ENCODE results near the gene SLC25A29. TPM values are rescaled to one million over a fixed set of nuclear protein-coding genes. Genes with fewer than 3 reads are reported as not detected.

The SLC25A29 gene
- polyA plus RNA-seq, 4 donors = 8.3 to 32.7 (median 14.8) TPM

GRCh38 chr14:100279133-100279532 lies 27.1 kb downstream of the SLC25A29 start:
- no peaks in the 10 kb centered on the region for H3K9me3 ChIP-seq (ENCODE audit: control insufficient read depth in 2 of 2, insufficient read depth in 1 of 2, low read depth in 1 of 2, low read length in 1 of 2)
- DNase-seq = no peak
- H3K4me1 ChIP-seq (ENCODE audit: control insufficient read depth in 3 of 3, insufficient read depth in 2 of 3, low read depth in 1 of 3, low read length in 2 of 3) = peaks cover 0 to 2% (median 2%) of the 10 kb centered on the region in 3 donors
- H3K36me3 ChIP-seq (ENCODE audit: control insufficient read depth in 3 of 3, insufficient read depth in 2 of 3, low read depth in 1 of 3, low read length in 3 of 3) = peaks cover 0 to 47% (median 3%) of the 10 kb centered on the region in 3 donors
- no peak overlapping the region for H3K27ac ChIP-seq (ENCODE audit: low read depth in 1 of 3, low read length in 2 of 3)
- 71 to 82% (median 79%) methylated on average over 2 of the region's 2 CpGs for WGBS, 3 donors
- H3K27me3 ChIP-seq (ENCODE audit: control insufficient read depth in 3 of 3, insufficient read depth in 3 of 3, low read length in 3 of 3) = no peaks in the 10 kb centered on the region
- FAIRE-seq = no peak
- H3K4me3 ChIP-seq (ENCODE audit: low read depth in 1 of 3, low read length in 3 of 3) = no peak overlapping the region

GRCh38 chr14:100278702-100279101 lies 27.5 kb downstream of the SLC25A29 start:
- no peaks in the 10 kb centered on the region for H3K9me3 ChIP-seq (ENCODE audit: control insufficient read depth in 2 of 2, insufficient read depth in 1 of 2, low read depth in 1 of 2, low read length in 1 of 2)
- no peak for DNase-seq
- peaks cover 0 to 2% (median 0%) of the 10 kb centered on the region in 3 donors for H3K4me1 ChIP-seq (ENCODE audit: control insufficient read depth in 3 of 3, insufficient read depth in 2 of 3, low read depth in 1 of 3, low read length in 2 of 3)
- no peaks in the 10 kb centered on the region for H3K27me3 ChIP-seq (ENCODE audit: control insufficient read depth in 3 of 3, insufficient read depth in 3 of 3, low read length in 3 of 3)
- H3K4me3 ChIP-seq (ENCODE audit: low read depth in 1 of 3, low read length in 3 of 3) = no peak overlapping the region
- 66 to 73% (median 73%) methylated on average over 8 of the region's 8 CpGs for WGBS, 3 donors
- peaks cover 0 to 47% (median 3%) of the 10 kb centered on the region in 3 donors for H3K36me3 ChIP-seq (ENCODE audit: control insufficient read depth in 3 of 3, insufficient read depth in 2 of 3, low read depth in 1 of 3, low read length in 3 of 3)
- FAIRE-seq = no peak
- no peak overlapping the region for H3K27ac ChIP-seq (ENCODE audit: low read depth in 1 of 3, low read length in 2 of 3)

GRCh38 chr14:100275214-100275613 lies 31.0 kb downstream of the SLC25A29 start:
- FAIRE-seq (no peak), DNase-seq (no peak)
- Histone ChIP-seq H3K27ac (ENCODE audit: low read depth in 1 of 3, low read length in 2 of 3) (no peak overlapping the region), H3K4me3 (ENCODE audit: low read depth in 1 of 3, low read length in 3 of 3) (no peak overlapping the region), H3K27me3 (ENCODE audit: control insufficient read depth in 3 of 3, insufficient read depth in 3 of 3, low read length in 3 of 3) (no peaks in the 10 kb centered on the region), H3K4me1 (ENCODE audit: control insufficient read depth in 3 of 3, insufficient read depth in 2 of 3, low read depth in 1 of 3, low read length in 2 of 3) (peaks cover 0 to 2% (median 0%) of the 10 kb centered on the region in 3 donors), H3K9me3 (ENCODE audit: control insufficient read depth in 2 of 2, insufficient read depth in 1 of 2, low read depth in 1 of 2, low read length in 1 of 2) (no peaks in the 10 kb centered on the region), H3K36me3 (ENCODE audit: control insufficient read depth in 3 of 3, insufficient read depth in 2 of 3, low read depth in 1 of 3, low read length in 3 of 3) (peaks cover 0 to 27% (median 3%) of the 10 kb centered on the region in 3 donors)
- WGBS, 3 donors = 56 to 73% (median 65%) methylated on average over 7 of the region's 7 CpGs

- H3K27me3 ChIP-seq (ENCODE audit: control insufficient read depth in 3 of 3, insufficient read depth in 3 of 3, low read length in 3 of 3) = no peaks in the 10 kb centered on the region
- DNase-seq (no peak), FAIRE-seq (no peak)
- H3K9me3 ChIP-seq (ENCODE audit: control insufficient read depth in 2 of 2, insufficient read depth in 1 of 2, low read depth in 1 of 2, low read length in 1 of 2) = no peaks in the 10 kb centered on the region
- WGBS, 3 donors = 94 to 95% (median 94%) methylated on average over 4 of the region's 4 CpGs
- peaks cover 0 to 22% (median 3%) of the 10 kb centered on the region in 3 donors for H3K36me3 ChIP-seq (ENCODE audit: control insufficient read depth in 3 of 3, insufficient read depth in 2 of 3, low read depth in 1 of 3, low read length in 3 of 3)
- H3K27ac ChIP-seq (ENCODE audit: low read depth in 1 of 3, low read length in 2 of 3) = no peak overlapping the region
- H3K4me1 ChIP-seq (ENCODE audit: control insufficient read depth in 3 of 3, insufficient read depth in 2 of 3, low read depth in 1 of 3, low read length in 2 of 3) = peaks cover 0 to 2% (median 1%) of the 10 kb centered on the region in 3 donors
- H3K4me3 ChIP-seq (ENCODE audit: low read depth in 1 of 3, low read length in 3 of 3) = no peak overlapping the region
These were observed 32.0 kb downstream of the SLC25A29 start for GRCh38 chr14:100274250-100274649.

GRCh38 chr14:100271247-100271939 lies 34.9 kb downstream of the SLC25A29 start:
- peaks cover 0 to 10% (median 7%) of the 10 kb centered on the region in 3 donors for H3K4me1 ChIP-seq (ENCODE audit: control insufficient read depth in 3 of 3, insufficient read depth in 2 of 3, low read depth in 1 of 3, low read length in 2 of 3)
- H3K9me3 ChIP-seq (ENCODE audit: control insufficient read depth in 2 of 2, insufficient read depth in 1 of 2, low read depth in 1 of 2, low read length in 1 of 2) = no peaks in the 10 kb centered on the region
- 22 to 69% (median 36%) methylated on average over 10 of the region's 10 CpGs for WGBS, 3 donors
- DNase-seq = peak; percentile 77 to 86
- H3K27me3 ChIP-seq (ENCODE audit: control insufficient read depth in 3 of 3, insufficient read depth in 3 of 3, low read length in 3 of 3) = no peaks in the 10 kb centered on the region
- H3K36me3 ChIP-seq (ENCODE audit: control insufficient read depth in 3 of 3, insufficient read depth in 2 of 3, low read depth in 1 of 3, low read length in 3 of 3) = peaks cover 0 to 15% (median 0%) of the 10 kb centered on the region in 3 donors
- no peak overlapping the region for H3K27ac ChIP-seq (ENCODE audit: low read depth in 1 of 3, low read length in 2 of 3)
- no peak overlapping the region for H3K4me3 ChIP-seq (ENCODE audit: low read depth in 1 of 3, low read length in 3 of 3)
- FAIRE-seq = peak; percentile 73

GRCh38 chr14:100268591-100269207 lies 37.5 kb downstream of the SLC25A29 start:
- Histone ChIP-seq H3K36me3 (ENCODE audit: control insufficient read depth in 3 of 3, insufficient read depth in 2 of 3, low read depth in 1 of 3, low read length in 3 of 3) (peaks cover 3 to 34% (median 5%) of the 10 kb centered on the region in 3 donors), H3K9me3 (ENCODE audit: control insufficient read depth in 2 of 2, insufficient read depth in 1 of 2, low read depth in 1 of 2, low read length in 1 of 2) (no peaks in the 10 kb centered on the region), H3K27me3 (ENCODE audit: control insufficient read depth in 3 of 3, insufficient read depth in 3 of 3, low read length in 3 of 3) (no peaks in the 10 kb centered on the region), H3K4me1 (ENCODE audit: control insufficient read depth in 3 of 3, insufficient read depth in 2 of 3, low read depth in 1 of 3, low read length in 2 of 3) (peaks cover 0 to 10% (median 7%) of the 10 kb centered on the region in 3 donors), H3K27ac (ENCODE audit: low read depth in 1 of 3, low read length in 2 of 3) (no peak overlapping the region), H3K4me3 (ENCODE audit: low read depth in 1 of 3, low read length in 3 of 3) (no peak overlapping the region)
- FAIRE-seq = no peak
- WGBS, 3 donors = 18 to 49% (median 40%) methylated on average over 7 of the region's 7 CpGs
- peak in 1 of 2 donors; percentile 73 for DNase-seq

GRCh38 chr14:100267990-100268389 lies 38.3 kb downstream of the SLC25A29 start:
- Histone ChIP-seq H3K9me3 (ENCODE audit: control insufficient read depth in 2 of 2, insufficient read depth in 1 of 2, low read depth in 1 of 2, low read length in 1 of 2) (no peaks in the 10 kb centered on the region), H3K4me1 (ENCODE audit: control insufficient read depth in 3 of 3, insufficient read depth in 2 of 3, low read depth in 1 of 3, low read length in 2 of 3) (peaks cover 0 to 10% (median 7%) of the 10 kb centered on the region in 3 donors), H3K4me3 (ENCODE audit: low read depth in 1 of 3, low read length in 3 of 3) (no peak overlapping the region), H3K27me3 (ENCODE audit: control insufficient read depth in 3 of 3, insufficient read depth in 3 of 3, low read length in 3 of 3) (no peaks in the 10 kb centered on the region), H3K27ac (ENCODE audit: low read depth in 1 of 3, low read length in 2 of 3) (no peak overlapping the region), H3K36me3 (ENCODE audit: control insufficient read depth in 3 of 3, insufficient read depth in 2 of 3, low read depth in 1 of 3, low read length in 3 of 3) (peaks cover 8 to 36% (median 10%) of the 10 kb centered on the region in 3 donors)
- 83 to 89% (median 85%) methylated on average over 7 of the region's 7 CpGs for WGBS, 3 donors
- peak in 1 of 2 donors; percentile 23 for DNase-seq
- FAIRE-seq = no peak

GRCh38 chr14:100263141-100263540 lies 43.1 kb downstream of the SLC25A29 start:
- Histone ChIP-seq H3K27ac (ENCODE audit: low read depth in 1 of 3, low read length in 2 of 3) (no peak overlapping the region), H3K9me3 (ENCODE audit: control insufficient read depth in 2 of 2, insufficient read depth in 1 of 2, low read depth in 1 of 2, low read length in 1 of 2) (no peaks in the 10 kb centered on the region), H3K36me3 (ENCODE audit: control insufficient read depth in 3 of 3, insufficient read depth in 2 of 3, low read depth in 1 of 3, low read length in 3 of 3) (peaks cover 8 to 43% (median 11%) of the 10 kb centered on the region in 3 donors), H3K4me1 (ENCODE audit: control insufficient read depth in 3 of 3, insufficient read depth in 2 of 3, low read depth in 1 of 3, low read length in 2 of 3) (peaks cover 0 to 10% (median 0%) of the 10 kb centered on the region in 3 donors), H3K4me3 (ENCODE audit: low read depth in 1 of 3, low read length in 3 of 3) (no peak overlapping the region), H3K27me3 (ENCODE audit: control insufficient read depth in 3 of 3, insufficient read depth in 3 of 3, low read length in 3 of 3) (no peaks in the 10 kb centered on the region)
- WGBS, 3 donors = 62 to 68% (median 68%) methylated on average over 3 of the region's 3 CpGs
- DNase-seq (no peak), FAIRE-seq (no peak)

Measured in small intestine (tissue), 7 donors.